HEK293 (cell line): ENCODE results near the gene CACNG4.

Source experiments
- CTCF ChIP-seq: fragments of 450-650 bp; formaldehyde crosslinking; IDR thresholded peaks from 2 replicates; pipeline ENCODE4 v1.5.1; 2016; ENCODE audit warnings: missing biosample characterization, missing genetic modification characterization
- KLF16 ChIP-seq: fragments of 450-650 bp; formaldehyde crosslinking; IDR thresholded peaks from 2 replicates; pipeline ENCODE4 v1.5.1; 2017; ENCODE audit warnings: missing biosample characterization, missing genetic modification characterization
- REST ChIP-seq: fragments of 450-650 bp; formaldehyde crosslinking; IDR thresholded peaks from 2 replicates; pipeline ENCODE4 v1.5.1; 2016; ENCODE audit warnings: missing biosample characterization, missing genetic modification characterization
- SP2 ChIP-seq: fragments of 450-650 bp; formaldehyde crosslinking; IDR thresholded peaks from 2 replicates; pipeline ENCODE4 v1.5.1; 2016; ENCODE audit warnings: missing biosample characterization, missing genetic modification characterization
- SP7 ChIP-seq: fragments of 450-650 bp; formaldehyde crosslinking; IDR thresholded peaks from 2 replicates; pipeline ENCODE4 v1.5.1; 2016; ENCODE audit warnings: missing biosample characterization, missing genetic modification characterization
- YY1 ChIP-seq: fragments of 450-650 bp; formaldehyde crosslinking; IDR thresholded peaks from 2 replicates; pipeline ENCODE4 v1.5.1; 2018; ENCODE audit warnings: missing biosample characterization, missing genetic modification characterization
- ZBTB7A ChIP-seq: fragments of 450-650 bp; formaldehyde crosslinking; IDR thresholded peaks from 2 replicates; pipeline ENCODE4 v1.5.1; 2016; ENCODE audit warnings: low read depth, missing biosample characterization, missing genetic modification characterization
- ZFP41 ChIP-seq: fragments of 450-650 bp; formaldehyde crosslinking; IDR thresholded peaks from 2 replicates; pipeline ENCODE4 v1.5.1; 2016; ENCODE audit warnings: missing biosample characterization, missing genetic modification characterization, borderline replicate concordance
- ZNF19 ChIP-seq: fragments of 450-650 bp; formaldehyde crosslinking; IDR thresholded peaks from 2 replicates; pipeline ENCODE4; 2016; ENCODE audit warnings: missing biosample characterization, missing genetic modification characterization, low read depth
- ZNF274 ChIP-seq, 2 experiments: fragments of 200-500 bp in 1 of 2; fragments of 450-650 bp in 1 of 2; sonication (Bioruptor generic) in 1 of 2; formaldehyde crosslinking in 1 of 2; IDR thresholded peaks; 2 replicates each; pipeline versions ENCODE4 v1.5.1 to v1.6.1; 2014 to 2016; ENCODE audit warnings: borderline replicate concordance in 1 of 2, inconsistent platforms in 1 of 2, low read length in 1 of 2, missing biosample characterization in 1 of 2, missing genetic modification characterization in 1 of 2
- ZNF621 ChIP-seq: fragments of 450-650 bp; formaldehyde crosslinking; IDR thresholded peaks from 2 replicates; pipeline ENCODE4 v1.5.1; 2017; ENCODE audit warnings: missing biosample characterization, missing genetic modification characterization

DNA sequence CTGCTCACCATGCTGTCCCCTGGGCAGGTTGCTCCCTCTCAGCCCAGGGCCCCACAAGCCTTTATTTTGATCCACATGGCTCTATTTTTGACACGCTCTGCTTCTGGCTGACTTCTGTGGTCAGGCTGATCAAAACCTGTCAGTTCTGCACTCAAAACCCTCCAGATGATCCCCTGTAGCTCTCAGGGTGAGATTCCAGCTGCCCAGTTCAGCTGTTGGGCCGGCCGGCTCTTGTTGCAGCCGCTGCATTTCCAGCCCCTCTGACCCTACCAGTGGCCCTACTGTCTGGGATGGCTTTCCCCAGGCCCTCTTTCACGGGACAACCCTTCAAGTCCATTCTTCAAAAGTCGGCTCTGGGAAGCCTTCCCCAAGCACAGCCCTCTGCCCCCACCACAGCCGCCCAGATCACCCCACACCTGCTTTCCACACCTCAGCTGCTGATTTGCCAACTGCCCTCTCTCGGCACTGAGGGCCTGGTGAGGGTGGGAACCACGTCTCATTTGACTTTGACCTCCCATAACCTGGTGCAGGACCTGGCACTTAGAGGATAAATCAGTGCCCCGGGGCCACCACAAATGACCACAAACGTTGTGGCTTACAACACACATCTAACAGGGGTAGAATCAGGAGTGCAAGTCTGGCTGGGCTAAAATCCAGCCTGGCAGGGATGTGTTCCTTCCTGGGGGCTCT is 16.3 kb upstream of the CACNG4 start:
- no peak for TF ChIP-seq ZFP41 (tag by site-specific recombination)
- TF ChIP-seq ZBTB7A (tag by site-specific recombination): no peak
- TF ChIP-seq CTCF (tag by site-specific recombination): no peak
- no peak for TF ChIP-seq ZNF621 (tag by site-specific recombination)
- no peak for TF ChIP-seq SP2 (tag by site-specific recombination)
- TF ChIP-seq YY1 (tag by site-specific recombination): no peak
- no peak for TF ChIP-seq KLF16
- TF ChIP-seq ZNF19 (tag by site-specific recombination): no peak
- no peak for TF ChIP-seq SP7
- no peak for TF ChIP-seq ZNF274 (IDR thresholded peaks at IDR 0.05; ENCODE audit: low read length)
- TF ChIP-seq ZNF274 (tag by site-specific recombination; IDR thresholded peaks at IDR 0.05; ENCODE audit: borderline replicate concordance): no peak
- no peak for TF ChIP-seq REST (tag by site-specific recombination)
